Panc1 (cell line): ENCODE results near the gene GEMIN4.

ENCODE experiments used
- CTCF ChIP-seq: fragments of 450-650 bp; IDR thresholded peaks from 2 replicates; pipeline ENCODE4 v1.5.1; 2017; ENCODE audit warnings: mild to moderate bottlenecking
- POLR2AphosphoS5 ChIP-seq: IDR thresholded peaks from 2 replicates; pipeline ENCODE4 v1.6.1; 2012; ENCODE audit warnings: mild to moderate bottlenecking, low read depth, low read length, moderate library complexity
- REST ChIP-seq, 2 experiments: IDR thresholded peaks; 2 replicates each; pipeline ENCODE4 v1.6.1; 2011 to 2012; ENCODE audit warnings: low read depth in 2 of 2, control low read depth in 1 of 2, low read length in 1 of 2, mild to moderate bottlenecking in 1 of 2, moderate library complexity in 1 of 2; ENCODE audit not compliant: insufficient read depth in 1 of 2
- SIN3A ChIP-seq: IDR thresholded peaks from 2 replicates; pipeline ENCODE4 v1.6.1; 2012; ENCODE audit warnings: low read depth, mild to moderate bottlenecking, low read length, moderate library complexity, borderline replicate concordance; ENCODE audit not compliant: insufficient read depth

- TF ChIP-seq REST (IDR thresholded peaks at IDR 0.05; ENCODE audit: insufficient read depth in 1 of 2, low read depth in 2 of 2, low read length in 1 of 2) (no peak), CTCF (no peak), SIN3A (no peak), POLR2AphosphoS5 (no peak)
Measured at GRCh38 chr17:797236-797840, 45.3 kb upstream of the GEMIN4 start.
